Astrocyte (in vitro differentiated cells and primary cell): ENCODE results near the gene KLF17. TPM values are rescaled to one million over a fixed set of nuclear protein-coding genes. Genes with fewer than 3 reads are reported as not detected.
A peak's percentile ranks its signal among the peaks of the same experiment; 100 is the strongest.

Experiments
- DNase-seq: peaks from one replicate; pipeline ENCODE4 v3.0.0-alpha.2; 2010; ENCODE audit warnings: low read depth
- FAIRE-seq: peaks from 2 replicates; lab custom pipeline; 2011; peaks lifted over from hg19 to GRCh38; lab: Jason Lieb, UNC
- H2AFZ ChIP-seq: 2 replicates; pipeline ENCODE4 v1.6.0; 2012; ENCODE audit warnings: low read depth, low read length, inconsistent platforms
- H3K27ac ChIP-seq: 2 replicates; pipeline ENCODE4 v1.5.1; 2011; ENCODE audit warnings: low read depth, low read length, inconsistent platforms
- H3K27me3 ChIP-seq: 2 replicates; pipeline ENCODE4 v1.6.0; 2011; ENCODE audit warnings: low read length, inconsistent platforms; ENCODE audit not compliant: insufficient read depth
- H3K36me3 ChIP-seq: 2 replicates; pipeline ENCODE4 v1.5.1; 2011; ENCODE audit warnings: low read length, inconsistent platforms; ENCODE audit not compliant: insufficient read depth
- H3K4me1 ChIP-seq: 2 replicates; pipeline ENCODE4 v1.5.1; 2011; ENCODE audit warnings: low read length, inconsistent platforms; ENCODE audit not compliant: insufficient read depth
- H3K4me2 ChIP-seq: 2 replicates; pipeline ENCODE4 v1.6.0; 2012; ENCODE audit warnings: low read length, inconsistent platforms
- H3K4me3 ChIP-seq: 2 replicates; pipeline ENCODE4 v1.5.1; 2011; ENCODE audit warnings: low read depth, mild to moderate bottlenecking, low read length, inconsistent platforms; ENCODE audit not compliant: insufficient read depth
- H3K79me2 ChIP-seq: 2 replicates; pipeline ENCODE4 v1.6.0; 2012; ENCODE audit warnings: mild to moderate bottlenecking, low read length, inconsistent platforms; ENCODE audit not compliant: insufficient read depth
- H3K9ac ChIP-seq: 2 replicates; pipeline ENCODE4 v1.6.0; 2012; ENCODE audit warnings: mild to moderate bottlenecking, low read length, inconsistent platforms
- H3K9me3 ChIP-seq: 2 replicates; pipeline ENCODE4 v1.5.1; 2012; ENCODE audit warnings: low read depth, mild to moderate bottlenecking, low read length, inconsistent platforms; ENCODE audit not compliant: insufficient read depth
- H4K20me1 ChIP-seq: 2 replicates; pipeline ENCODE4 v1.6.0; 2012; ENCODE audit warnings: low read length, inconsistent platforms; ENCODE audit not compliant: insufficient read depth
- H3K27ac Mint-ChIP-seq: one replicate; pipeline ENCODE4 v1.8.0; 2021; ENCODE audit warnings: mild to moderate bottlenecking, mixed read lengths; ENCODE audit not compliant: unreplicated experiment
- H3K27me3 Mint-ChIP-seq: one replicate; pipeline ENCODE4 v1.8.0; 2021; ENCODE audit warnings: low read depth, mixed read lengths; ENCODE audit not compliant: unreplicated experiment
- H3K36me3 Mint-ChIP-seq: one replicate; pipeline ENCODE4 v1.8.0; 2021; ENCODE audit warnings: low read depth, mixed read lengths; ENCODE audit not compliant: unreplicated experiment
- H3K4me1 Mint-ChIP-seq: one replicate; pipeline ENCODE4 v1.8.0; 2021; ENCODE audit warnings: low read depth, mixed read lengths; ENCODE audit not compliant: unreplicated experiment
- H3K4me3 Mint-ChIP-seq: one replicate; pipeline ENCODE4 v1.8.0; 2021; ENCODE audit warnings: mild to moderate bottlenecking, moderate library complexity, mixed read lengths; ENCODE audit not compliant: unreplicated experiment
- H3K9me3 Mint-ChIP-seq: one replicate; pipeline ENCODE4 v1.8.0; 2021; ENCODE audit warnings: mild to moderate bottlenecking, mixed read lengths; ENCODE audit not compliant: unreplicated experiment
- EZH2 ChIP-seq: IDR thresholded peaks from 2 replicates; pipeline ENCODE4 v1.6.1; 2012; ENCODE audit warnings: mild to moderate bottlenecking, low read length, inconsistent platforms; ENCODE audit not compliant: insufficient read depth
- total RNA-seq: library from RNA; stranded (reverse); gene quantifications from 2 replicates; pipeline ENCODE4 v1.2.1, GENCODE V29; 2021
- TF ChIP-seq, protein P1 (sequence below): IDR thresholded peaks from 2 replicates; pipeline ENCODE4 v1.5.1; 2011; ENCODE audit warnings: low read depth, mild to moderate bottlenecking, inconsistent platforms, low read length, moderate library complexity; ENCODE audit not compliant: insufficient read depth

KLF17 gene
- total RNA-seq, 1 donor from 2014 or later = 0.09 TPM

DNA sequence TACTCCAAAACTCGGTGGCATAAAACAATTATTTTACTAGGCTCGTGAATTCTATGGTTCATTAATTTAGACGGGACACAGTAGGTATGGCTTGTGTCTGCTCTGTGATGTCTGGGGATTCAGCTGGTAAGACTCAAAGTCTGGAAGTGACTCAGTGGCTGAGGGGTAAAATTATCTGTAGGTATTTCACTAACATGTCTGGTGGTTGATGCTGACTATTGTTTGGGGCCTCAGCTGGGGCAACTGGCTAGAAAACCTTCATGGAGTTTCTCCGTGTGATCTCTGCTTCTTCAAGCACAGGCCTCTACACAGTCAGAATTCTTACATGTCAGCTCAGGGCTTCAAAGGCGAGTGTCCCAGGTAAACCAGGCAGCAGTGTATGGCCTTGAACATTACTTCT lies 41.2 kb upstream of the KLF17 start:
- H3K36me3 Mint-ChIP-seq = no peaks in the 10 kb centered on the region
- Histone ChIP-seq H4K20me1 (no peaks in the 10 kb centered on the region), H3K27me3 (no peaks in the 10 kb centered on the region), H3K9ac (no peak overlapping the region), H3K9me3 (no peaks in the 10 kb centered on the region), H3K36me3 (no peaks in the 10 kb centered on the region), H3K4me1 (peaks cover 4% of the 10 kb centered on the region), H3K79me2 (no peaks in the 10 kb centered on the region), H2AFZ (no peak overlapping the region), H3K4me3 (no peak overlapping the region), H3K4me2 (no peak overlapping the region), H3K27ac (no peak overlapping the region)
- peak; percentile 45 for DNase-seq
- H3K27me3 Mint-ChIP-seq = peaks cover 1% of the 10 kb centered on the region
- H3K4me3 Mint-ChIP-seq = no peak overlapping the region
- H3K9me3 Mint-ChIP-seq = no peaks in the 10 kb centered on the region
- no peak for TF ChIP-seq EZH2
- TF ChIP-seq, protein P1, sequence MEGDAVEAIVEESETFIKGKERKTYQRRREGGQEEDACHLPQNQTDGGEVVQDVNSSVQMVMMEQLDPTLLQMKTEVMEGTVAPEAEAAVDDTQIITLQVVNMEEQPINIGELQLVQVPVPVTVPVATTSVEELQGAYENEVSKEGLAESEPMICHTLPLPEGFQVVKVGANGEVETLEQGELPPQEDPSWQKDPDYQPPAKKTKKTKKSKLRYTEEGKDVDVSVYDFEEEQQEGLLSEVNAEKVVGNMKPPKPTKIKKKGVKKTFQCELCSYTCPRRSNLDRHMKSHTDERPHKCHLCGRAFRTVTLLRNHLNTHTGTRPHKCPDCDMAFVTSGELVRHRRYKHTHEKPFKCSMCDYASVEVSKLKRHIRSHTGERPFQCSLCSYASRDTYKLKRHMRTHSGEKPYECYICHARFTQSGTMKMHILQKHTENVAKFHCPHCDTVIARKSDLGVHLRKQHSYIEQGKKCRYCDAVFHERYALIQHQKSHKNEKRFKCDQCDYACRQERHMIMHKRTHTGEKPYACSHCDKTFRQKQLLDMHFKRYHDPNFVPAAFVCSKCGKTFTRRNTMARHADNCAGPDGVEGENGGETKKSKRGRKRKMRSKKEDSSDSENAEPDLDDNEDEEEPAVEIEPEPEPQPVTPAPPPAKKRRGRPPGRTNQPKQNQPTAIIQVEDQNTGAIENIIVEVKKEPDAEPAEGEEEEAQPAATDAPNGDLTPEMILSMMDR = no peak
- H3K4me1 Mint-ChIP-seq = peaks cover 25% of the 10 kb centered on the region
- FAIRE-seq = no peak
- peak overlapping the region; percentile 64 for H3K27ac Mint-ChIP-seq

DNA sequence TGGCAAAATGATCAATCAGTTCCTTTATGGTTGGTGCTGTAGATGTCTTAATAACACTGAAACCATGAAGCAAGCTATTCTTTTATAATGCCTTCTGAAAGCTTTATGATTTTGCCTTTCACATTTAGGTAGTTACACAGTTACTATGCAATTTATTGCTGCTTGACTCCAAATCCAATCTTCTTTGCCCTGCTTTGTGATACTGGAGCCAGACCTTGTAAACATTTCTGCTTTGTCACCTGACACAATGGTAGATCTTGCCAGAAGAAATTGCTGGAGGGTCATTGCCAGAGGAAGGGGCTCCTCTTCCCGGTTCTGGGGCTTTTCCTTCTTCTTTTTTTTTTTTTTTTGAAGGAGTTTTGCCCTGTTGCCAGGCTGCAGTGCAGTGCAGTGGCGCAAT lies 40.5 kb upstream of the KLF17 start:
- H3K4me1 Mint-ChIP-seq = peaks cover 25% of the 10 kb centered on the region
- H3K4me3 ChIP-seq = no peak overlapping the region
- no peaks in the 10 kb centered on the region for H3K36me3 ChIP-seq
- FAIRE-seq = no peak
- H3K27me3 ChIP-seq = no peaks in the 10 kb centered on the region
- H3K9me3 ChIP-seq = no peaks in the 10 kb centered on the region
- H3K4me3 Mint-ChIP-seq = no peak overlapping the region
- no peak overlapping the region for H3K27ac ChIP-seq
- H3K4me1 ChIP-seq = peaks cover 4% of the 10 kb centered on the region
- TF ChIP-seq EZH2 = no peak
- TF ChIP-seq, protein P1 = no peak
- no peak overlapping the region for H3K4me2 ChIP-seq
- no peak for DNase-seq
- no peaks in the 10 kb centered on the region for H3K36me3 Mint-ChIP-seq
- H4K20me1 ChIP-seq = no peaks in the 10 kb centered on the region
- H3K27me3 Mint-ChIP-seq = peaks cover 1% of the 10 kb centered on the region
- H3K79me2 ChIP-seq = no peaks in the 10 kb centered on the region
- no peak overlapping the region for H3K9ac ChIP-seq
- no peaks in the 10 kb centered on the region for H3K9me3 Mint-ChIP-seq
- H2AFZ ChIP-seq = no peak overlapping the region
- H3K27ac Mint-ChIP-seq = peak overlapping the region; percentile 64

DNA sequence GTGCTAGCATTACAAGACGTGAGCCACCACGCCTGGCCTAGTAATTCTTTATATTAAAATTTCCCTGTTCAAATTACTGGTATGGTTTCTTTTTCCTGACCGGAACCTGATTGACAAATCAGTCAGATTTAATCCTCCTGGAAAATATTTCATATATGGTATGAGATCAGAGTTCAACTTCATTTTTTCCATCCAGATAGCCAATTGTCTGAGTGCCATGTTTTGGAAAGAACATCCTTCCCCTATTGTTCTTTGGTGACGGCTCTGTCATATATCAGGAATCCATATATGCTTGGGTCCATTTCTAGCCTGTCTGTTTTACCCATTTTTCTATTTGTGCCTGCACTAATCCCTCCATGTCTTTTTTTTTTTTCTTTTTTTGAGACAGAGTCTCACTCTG lies 39.1 kb upstream of the KLF17 start:
- Mint-ChIP-seq H3K36me3 (no peaks in the 10 kb centered on the region), H3K4me1 (peaks cover 16% of the 10 kb centered on the region), H3K27ac (no peak overlapping the region), H3K4me3 (no peak overlapping the region), H3K9me3 (no peaks in the 10 kb centered on the region), H3K27me3 (no peaks in the 10 kb centered on the region)
- Histone ChIP-seq H3K79me2 (no peaks in the 10 kb centered on the region), H3K9ac (no peak overlapping the region), H3K27me3 (no peaks in the 10 kb centered on the region), H4K20me1 (no peaks in the 10 kb centered on the region), H2AFZ (no peak overlapping the region), H3K9me3 (no peaks in the 10 kb centered on the region), H3K4me2 (no peak overlapping the region), H3K36me3 (no peaks in the 10 kb centered on the region), H3K27ac (no peak overlapping the region), H3K4me1 (peaks cover 4% of the 10 kb centered on the region), H3K4me3 (no peak overlapping the region)
- no peak for DNase-seq
- FAIRE-seq = no peak
- TF ChIP-seq, protein P1 = no peak
- no peak for TF ChIP-seq EZH2
